ENCODE measurements around the gene SGF29. TPM values are rescaled to one million over a fixed set of nuclear protein-coding genes. Genes with fewer than 3 reads are reported as not detected.

The SGF29 gene
- polyA plus RNA-seq = 1.4 to 4.7 TPM (median 3.0 TPM) in 3 replicates
- polyA plus RNA-seq (2011; ENCODE audit: low read depth) = 19.5 TPM
- 1.2 and 2.2 TPM in 2 replicates for polyA plus RNA-seq (2011; cell fraction: cytosol; rRNA removed)
- polyA plus RNA-seq (2011; cell fraction: nucleus; rRNA removed) = 5.1 and 6.6 TPM in 2 replicates
- 10.9 and 15.4 TPM in 2 replicates for polyA plus RNA-seq (2012; ENCODE audit: low replicate concordance)
- 4.0 to 9.4 TPM (median 4.0 TPM) in 3 replicates for polyA minus RNA-seq
- 6.3 TPM for polyA minus RNA-seq (2011; cell fraction: cytosol; rRNA and poly(A)+ RNA removed)
- 2.5 and 4.7 TPM in 2 replicates for polyA minus RNA-seq (2011; cell fraction: nucleus; rRNA and poly(A)+ RNA removed)

DNA sequence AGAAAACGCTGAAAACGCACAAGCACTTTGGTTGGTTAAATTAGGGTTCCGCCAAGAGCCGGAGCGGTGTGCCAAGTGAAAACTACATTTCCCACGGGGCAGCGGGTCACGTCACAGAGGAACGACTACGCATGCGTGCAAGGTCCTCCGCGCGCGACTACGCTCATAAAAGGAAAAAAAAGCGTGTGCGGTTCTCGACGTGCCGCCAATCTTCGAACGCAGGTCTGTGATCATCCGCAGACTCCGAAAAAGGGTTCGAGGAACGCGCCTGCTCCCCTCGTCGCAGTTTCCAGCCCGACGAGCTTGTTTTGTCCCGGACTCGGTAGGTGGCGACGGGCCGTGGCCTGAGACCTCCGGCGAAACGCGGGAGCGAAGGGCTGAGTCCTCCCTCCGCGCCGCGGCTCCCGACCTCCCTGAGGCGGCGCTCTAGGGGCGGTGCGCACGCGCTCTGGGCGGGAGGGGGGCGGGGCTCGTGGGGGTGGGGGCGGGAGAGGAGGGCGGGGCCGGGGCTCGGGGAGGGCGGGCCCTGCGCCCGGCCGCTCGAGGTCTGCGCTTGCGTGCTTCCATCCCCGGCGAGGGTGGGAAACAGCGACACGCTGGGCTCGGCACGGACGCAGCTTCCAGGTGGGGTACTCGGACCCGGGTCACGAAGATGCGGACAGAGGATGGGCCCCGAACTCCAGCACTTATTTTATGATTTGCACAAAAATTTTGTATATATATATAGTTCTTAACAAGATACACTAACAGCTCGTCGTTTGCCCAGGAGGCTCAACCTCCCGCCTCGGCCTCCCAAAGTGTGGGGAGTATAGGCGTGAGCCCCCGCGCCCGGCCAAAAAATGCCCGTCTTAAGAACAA is at the start of gene SGF29:
TSS of gene SGF29 (plus strand) at position 145 of the 858 bp plus-strand sequence. CDS start 27,150 bp downstream, outside the sequence.
- H4K20me1 ChIP-seq (ENCODE audit: control insufficient read depth, extremely low read depth, insufficient read depth, low read length) = no peaks in the 10 kb centered on the region
- no peaks in the 10 kb centered on the region for H3K4me1 ChIP-seq (ENCODE audit: control insufficient read depth, extremely low read depth, insufficient read depth, low read length)
- no peak for TF ChIP-seq EZH2 (IDR thresholded peaks at IDR 0.05; ENCODE audit: low read length)
- TF ChIP-seq, protein P1, sequence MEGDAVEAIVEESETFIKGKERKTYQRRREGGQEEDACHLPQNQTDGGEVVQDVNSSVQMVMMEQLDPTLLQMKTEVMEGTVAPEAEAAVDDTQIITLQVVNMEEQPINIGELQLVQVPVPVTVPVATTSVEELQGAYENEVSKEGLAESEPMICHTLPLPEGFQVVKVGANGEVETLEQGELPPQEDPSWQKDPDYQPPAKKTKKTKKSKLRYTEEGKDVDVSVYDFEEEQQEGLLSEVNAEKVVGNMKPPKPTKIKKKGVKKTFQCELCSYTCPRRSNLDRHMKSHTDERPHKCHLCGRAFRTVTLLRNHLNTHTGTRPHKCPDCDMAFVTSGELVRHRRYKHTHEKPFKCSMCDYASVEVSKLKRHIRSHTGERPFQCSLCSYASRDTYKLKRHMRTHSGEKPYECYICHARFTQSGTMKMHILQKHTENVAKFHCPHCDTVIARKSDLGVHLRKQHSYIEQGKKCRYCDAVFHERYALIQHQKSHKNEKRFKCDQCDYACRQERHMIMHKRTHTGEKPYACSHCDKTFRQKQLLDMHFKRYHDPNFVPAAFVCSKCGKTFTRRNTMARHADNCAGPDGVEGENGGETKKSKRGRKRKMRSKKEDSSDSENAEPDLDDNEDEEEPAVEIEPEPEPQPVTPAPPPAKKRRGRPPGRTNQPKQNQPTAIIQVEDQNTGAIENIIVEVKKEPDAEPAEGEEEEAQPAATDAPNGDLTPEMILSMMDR (optimal IDR thresholded peaks at IDR 0.05 in 1 of 3, IDR thresholded peaks at IDR 0.05 in 1 of 3, conservative IDR thresholded peaks at IDR 0.05 in 1 of 3; ENCODE audit: extremely low read depth in 1 of 3, insufficient read depth in 2 of 3, low read length in 3 of 3) = peak in 1 of 3 experiments; percentile 55
- dilution Hi-C loops (cut with MboI; ENCODE audit: extremely low pct_ligation_motif_present, low sequenced_read_pairs) = no loop called here
- peaks cover 8% of the 10 kb centered on the region for H3K79me2 ChIP-seq (ENCODE audit: control insufficient read depth, insufficient read depth, low read length)
- H2AFZ ChIP-seq (ENCODE audit: control insufficient read depth, low read length) = peak within 1 kb of the TSS; percentile 99
- H3K9me1 ChIP-seq (ENCODE audit: control insufficient read depth, extremely low read depth, insufficient read depth, low read length) = no peaks in the 10 kb centered on the region
- peak within 1 kb of the TSS; percentile 96 for H3K9ac ChIP-seq (ENCODE audit: control insufficient read depth, extremely low read depth, insufficient read depth, low read length)
- H3K27me3 ChIP-seq (ENCODE audit: control insufficient read depth, extremely low read depth, insufficient read depth, low read length) = no peaks in the 10 kb centered on the region
- FAIRE-seq (peak; percentile 44), DNase-seq (ENCODE audit: low read depth, low spot score) (peak; percentile 64)
- H3K4me3 ChIP-seq (ENCODE audit: control insufficient read depth in 2 of 3, extremely low read depth in 1 of 3, insufficient read depth in 2 of 3, low read depth in 1 of 3, low read length in 3 of 3) = peak within 1 kb of the TSS; percentile 63 to 85 (median 82)
- H3K4me2 ChIP-seq (ENCODE audit: control insufficient read depth, extremely low read depth, insufficient read depth, low read depth, low read length) = peak within 1 kb of the TSS; percentile 70
- H3K36me3 ChIP-seq (ENCODE audit: control insufficient read depth in 2 of 2, extremely low read depth in 1 of 2, insufficient read depth in 2 of 2, low read length in 2 of 2) = no peaks in the 10 kb centered on the region
- no peaks in the 10 kb centered on the region for H3K9me3 ChIP-seq (ENCODE audit: control insufficient read depth, low read depth, low read length)
- H3K27ac ChIP-seq (ENCODE audit: control insufficient read depth, insufficient read depth, low read length) = peak within 1 kb of the TSS; percentile 92

DNA sequence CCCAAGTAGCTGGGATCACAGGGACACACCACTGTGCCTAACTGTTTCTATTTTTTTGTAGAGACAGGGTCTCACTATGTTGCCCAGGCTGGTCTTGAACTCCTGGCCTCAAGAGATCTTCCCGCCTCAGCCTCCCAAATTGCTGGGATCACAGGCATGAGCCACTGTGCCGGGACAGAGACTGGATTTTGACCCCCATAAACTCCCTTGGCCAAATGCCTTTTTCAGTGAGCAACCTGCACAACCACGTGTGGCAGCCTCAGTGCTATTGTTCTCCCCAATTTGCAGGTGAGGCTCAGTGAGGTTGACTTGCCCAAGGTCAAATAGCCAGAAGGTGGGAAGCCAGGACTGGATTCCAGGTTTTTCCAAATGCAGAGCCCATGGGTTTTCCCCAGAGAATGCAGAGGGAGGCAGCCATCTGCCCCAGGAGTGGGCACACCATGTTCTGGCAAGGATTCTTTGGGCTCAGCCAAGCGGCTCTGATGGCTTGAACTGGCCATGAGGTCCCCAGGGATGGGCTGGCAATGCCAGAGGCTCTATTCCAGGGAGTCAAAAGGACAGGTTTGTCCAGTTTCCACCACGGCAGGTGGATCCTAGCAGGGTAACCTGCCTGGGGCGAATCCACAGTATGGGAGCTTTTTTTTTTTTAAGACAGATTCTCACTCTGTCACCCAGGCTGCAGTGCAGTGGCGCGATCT is 48.9 kb upstream of the SGF29 start:
- no peaks in the 10 kb centered on the region for H3K9me1 ChIP-seq (ENCODE audit: control insufficient read depth, extremely low read depth, insufficient read depth, low read length)
- H3K27ac ChIP-seq (ENCODE audit: control insufficient read depth, insufficient read depth, low read length) = no peak overlapping the region
- FAIRE-seq (no peak), DNase-seq (ENCODE audit: low read depth, low spot score) (no peak)
- no peaks in the 10 kb centered on the region for H3K4me1 ChIP-seq (ENCODE audit: control insufficient read depth, extremely low read depth, insufficient read depth, low read length)
- H3K27me3 ChIP-seq (ENCODE audit: control insufficient read depth, extremely low read depth, insufficient read depth, low read length) = peaks cover 18% of the 10 kb centered on the region
- no peaks in the 10 kb centered on the region for H3K36me3 ChIP-seq (ENCODE audit: control insufficient read depth in 2 of 2, extremely low read depth in 1 of 2, insufficient read depth in 2 of 2, low read length in 2 of 2)
- H3K79me2 ChIP-seq (ENCODE audit: control insufficient read depth, insufficient read depth, low read length) = no peaks in the 10 kb centered on the region
- dilution Hi-C loops (cut with MboI; ENCODE audit: extremely low pct_ligation_motif_present, low sequenced_read_pairs) = no loop called here
- H3K9ac ChIP-seq (ENCODE audit: control insufficient read depth, extremely low read depth, insufficient read depth, low read length) = no peak overlapping the region
- no peak overlapping the region for H3K4me3 ChIP-seq (ENCODE audit: control insufficient read depth in 2 of 3, extremely low read depth in 1 of 3, insufficient read depth in 2 of 3, low read depth in 1 of 3, low read length in 3 of 3)
- H2AFZ ChIP-seq (ENCODE audit: control insufficient read depth, low read length) = no peak overlapping the region
- no peaks in the 10 kb centered on the region for H3K9me3 ChIP-seq (ENCODE audit: control insufficient read depth, low read depth, low read length)
- TF ChIP-seq EZH2 (IDR thresholded peaks at IDR 0.05; ENCODE audit: low read length) = no peak
- TF ChIP-seq, protein P1 (optimal IDR thresholded peaks at IDR 0.05 in 1 of 3, IDR thresholded peaks at IDR 0.05 in 1 of 3, conservative IDR thresholded peaks at IDR 0.05 in 1 of 3; ENCODE audit: extremely low read depth in 1 of 3, insufficient read depth in 2 of 3, low read length in 3 of 3) = no peak
- H3K4me2 ChIP-seq (ENCODE audit: control insufficient read depth, extremely low read depth, insufficient read depth, low read depth, low read length) = no peak overlapping the region
- H4K20me1 ChIP-seq (ENCODE audit: control insufficient read depth, extremely low read depth, insufficient read depth, low read length) = no peaks in the 10 kb centered on the region
